Measurements from ENCODE around the gene OTOG. TPM values are rescaled to one million over a fixed set of nuclear protein-coding genes. Genes with fewer than 3 reads are reported as not detected.

The OTOG gene
- total RNA-seq, 3 donors from 2014 or later: 0.06 TPM; not detected in 2

GRCh38 chr11:17558025-17558780, 11.1 kb downstream of the OTOG start:
- Histone ChIP-seq H3K4me3 (no peak overlapping the region), H3K4me1 (ENCODE audit: low read depth) (no peaks in the 10 kb centered on the region), H3K36me3 (ENCODE audit: low read depth) (no peaks in the 10 kb centered on the region), H3K9me3 (no peaks in the 10 kb centered on the region)
- TF ChIP-seq CTCF (IDR thresholded peaks at IDR 0.05): no peak
- intact Hi-C loops (cut with DNase I, micrococcal nuclease): no loop called here
- DNase-seq: no peak
- ATAC-seq: no peak

GRCh38 chr11:17558916-17559315, 11.9 kb downstream of the OTOG start:
- Histone ChIP-seq H3K4me3 (no peak overlapping the region), H3K9me3 (no peaks in the 10 kb centered on the region), H3K4me1 (ENCODE audit: low read depth) (no peaks in the 10 kb centered on the region), H3K36me3 (ENCODE audit: low read depth) (no peaks in the 10 kb centered on the region)
- no peak for ATAC-seq
- intact Hi-C loops (cut with DNase I, micrococcal nuclease): no loop called here
- TF ChIP-seq CTCF (IDR thresholded peaks at IDR 0.05): no peak
- DNase-seq: no peak

GRCh38 chr11:17559341-17560087, 12.5 kb downstream of the OTOG start:
- no peak for DNase-seq
- intact Hi-C loops (cut with DNase I, micrococcal nuclease): no loop called here
- H3K4me3 ChIP-seq: no peak overlapping the region
- TF ChIP-seq CTCF (IDR thresholded peaks at IDR 0.05): no peak
- H3K36me3 ChIP-seq (ENCODE audit: low read depth): no peaks in the 10 kb centered on the region
- no peaks in the 10 kb centered on the region for H3K4me1 ChIP-seq (ENCODE audit: low read depth)
- ATAC-seq: no peak
- no peaks in the 10 kb centered on the region for H3K9me3 ChIP-seq

- Histone ChIP-seq H3K36me3 (ENCODE audit: low read depth) (no peaks in the 10 kb centered on the region), H3K4me1 (ENCODE audit: low read depth) (no peaks in the 10 kb centered on the region), H3K9me3 (no peaks in the 10 kb centered on the region), H3K4me3 (no peak overlapping the region)
- ATAC-seq (no peak), DNase-seq (no peak)
- no peak for TF ChIP-seq CTCF (IDR thresholded peaks at IDR 0.05)
- intact Hi-C loops (cut with DNase I, micrococcal nuclease): no loop called here
These were observed 13.4 kb downstream of the OTOG start for GRCh38 chr11:17560281-17561110.

GRCh38 chr11:17561111-17561415, 14.0 kb downstream of the OTOG start:
- no peak for ATAC-seq
- no peak for TF ChIP-seq CTCF (IDR thresholded peaks at IDR 0.05)
- DNase-seq: no peak

More at GRCh38 chr11:17561111-17561415, 14.0 kb downstream of the OTOG start:
- intact Hi-C loops (cut with DNase I, micrococcal nuclease): no loop called here
- H3K36me3 ChIP-seq (ENCODE audit: low read depth): no peaks in the 10 kb centered on the region
- H3K9me3 ChIP-seq: no peaks in the 10 kb centered on the region
- H3K4me3 ChIP-seq: no peak overlapping the region
- H3K4me1 ChIP-seq (ENCODE audit: low read depth): no peaks in the 10 kb centered on the region

Measured in mucosa of descending colon (tissue), 3 donors.